Suprapubic skin (tissue), 3 donors: Measurements from ENCODE around the gene PPT1.

ENCODE experiments used
- POLR2AphosphoS5 ChIP-seq, 3 donors: sonication (generic); formaldehyde crosslinking; IDR thresholded peaks; one replicate each; pipeline ENCODE4 v1.6.1; 2017; ENCODE audit warnings: antibody characterized with exemption in 3 of 3
- TF ChIP-seq, protein P1 (sequence below), 2 donors: fragments of 200-600 bp in 1 of 2; fragments of 450-650 bp in 1 of 2; sonication (generic) in 1 of 2; IDR thresholded peaks; one replicate each; pipeline ENCODE4 v1.5.1; 2016 to 2019; ENCODE audit warnings: antibody characterized with exemption in 2 of 2, mild to moderate bottlenecking in 1 of 2, moderate library complexity in 1 of 2

DNA sequence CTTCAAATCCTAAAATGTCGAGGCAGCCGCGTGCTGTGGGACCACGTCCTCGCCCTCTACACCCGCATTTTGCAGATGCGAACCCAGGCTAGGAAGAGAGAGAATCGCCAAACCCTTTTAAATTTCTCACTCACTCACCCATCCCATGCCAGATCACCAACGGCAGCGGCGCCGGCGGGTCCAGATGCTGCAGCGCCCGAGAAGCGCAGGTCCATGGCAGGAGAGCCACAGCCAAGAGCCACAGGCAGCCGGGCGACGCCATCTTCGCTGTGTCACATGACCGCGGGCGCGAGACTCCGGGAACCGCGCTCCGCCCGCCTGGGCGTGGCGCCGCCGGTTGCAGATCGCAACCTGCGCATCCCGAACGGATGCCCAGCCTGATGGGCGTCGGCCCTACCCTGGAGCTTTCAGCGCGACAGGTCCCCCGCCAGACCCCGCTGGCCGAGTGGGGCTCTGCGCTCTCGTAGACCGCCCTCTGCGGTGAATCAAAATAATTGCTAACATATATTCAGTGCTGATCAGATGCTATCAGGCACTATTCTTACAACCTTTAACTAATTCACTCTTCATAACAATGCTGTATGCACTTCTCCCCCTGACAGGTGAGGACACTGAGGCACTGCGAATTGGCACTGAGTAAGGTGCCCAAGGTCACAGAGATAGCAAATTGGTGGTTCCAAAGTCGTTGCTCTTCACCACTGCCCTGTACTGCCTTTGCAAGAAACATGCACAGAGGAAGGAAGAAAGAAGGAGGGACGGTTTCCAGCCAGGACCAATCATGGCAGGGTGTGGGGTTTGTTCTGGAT lies at the start of gene PPT1:
- TF ChIP-seq, protein P1, sequence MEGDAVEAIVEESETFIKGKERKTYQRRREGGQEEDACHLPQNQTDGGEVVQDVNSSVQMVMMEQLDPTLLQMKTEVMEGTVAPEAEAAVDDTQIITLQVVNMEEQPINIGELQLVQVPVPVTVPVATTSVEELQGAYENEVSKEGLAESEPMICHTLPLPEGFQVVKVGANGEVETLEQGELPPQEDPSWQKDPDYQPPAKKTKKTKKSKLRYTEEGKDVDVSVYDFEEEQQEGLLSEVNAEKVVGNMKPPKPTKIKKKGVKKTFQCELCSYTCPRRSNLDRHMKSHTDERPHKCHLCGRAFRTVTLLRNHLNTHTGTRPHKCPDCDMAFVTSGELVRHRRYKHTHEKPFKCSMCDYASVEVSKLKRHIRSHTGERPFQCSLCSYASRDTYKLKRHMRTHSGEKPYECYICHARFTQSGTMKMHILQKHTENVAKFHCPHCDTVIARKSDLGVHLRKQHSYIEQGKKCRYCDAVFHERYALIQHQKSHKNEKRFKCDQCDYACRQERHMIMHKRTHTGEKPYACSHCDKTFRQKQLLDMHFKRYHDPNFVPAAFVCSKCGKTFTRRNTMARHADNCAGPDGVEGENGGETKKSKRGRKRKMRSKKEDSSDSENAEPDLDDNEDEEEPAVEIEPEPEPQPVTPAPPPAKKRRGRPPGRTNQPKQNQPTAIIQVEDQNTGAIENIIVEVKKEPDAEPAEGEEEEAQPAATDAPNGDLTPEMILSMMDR (IDR thresholded peaks at IDR 0.05): peak in 1 of 2 donors; percentile 9
- TF ChIP-seq POLR2AphosphoS5 (IDR thresholded peaks at IDR 0.05): peak; percentile 17 to 61 (median 42)
